HepG2 (cell line): ENCODE measurements around the gene SPIRE1. TPM values are rescaled to one million over a fixed set of nuclear protein-coding genes. Genes with fewer than 3 reads are reported as not detected.

ENCODE experiments used
- CHD4 ChIP-seq: fragments of 200-600 bp; sonication (generic); IDR thresholded peaks from 2 replicates; pipeline ENCODE4 v1.7.0; 2017; ENCODE audit warnings: mild to moderate bottlenecking, low read length, borderline replicate concordance
- ETV5 ChIP-seq: IDR thresholded peaks from 2 replicates; pipeline ENCODE4 v1.6.1; 2018; ENCODE audit warnings: missing biosample characterization, missing genetic modification reagents, inconsistent platforms, borderline replicate concordance
- FOXA3 ChIP-seq: IDR thresholded peaks from 2 replicates; pipeline ENCODE4 v1.6.1; 2016; ENCODE audit warnings: missing genetic modification reagents, missing compliant biosample characterization
- KAT7 ChIP-seq: IDR thresholded peaks from 2 replicates; pipeline ENCODE4 v1.6.1; 2018; ENCODE audit warnings: borderline replicate concordance, missing compliant biosample characterization
- MTA3 ChIP-seq: sonication (generic); formaldehyde crosslinking; IDR thresholded peaks from 2 replicates; pipeline ENCODE4 v1.4.0; 2020; ENCODE audit warnings: missing genetic modification reagents
- NONO ChIP-seq, 2 experiments: fragments of 450-650 bp in 1 of 2; sonication (generic) in 1 of 2; formaldehyde crosslinking in 1 of 2; IDR thresholded peaks in 1 of 2; conservative IDR thresholded peaks in 1 of 2; 2 replicates each; pipeline versions ENCODE4 v1.6.1 to v1.8.0; 2017 to 2022; ENCODE audit warnings: mild to moderate bottlenecking in 1 of 2, missing genetic modification reagents in 1 of 2, moderate library complexity in 1 of 2
- NR2C2 ChIP-seq: sonication (generic); formaldehyde crosslinking; IDR thresholded peaks from 2 replicates; pipeline ENCODE4 v1.4.0; 2020; ENCODE audit warnings: missing genetic modification reagents, mild to moderate bottlenecking, moderate library complexity, borderline replicate concordance
- POLR2A ChIP-seq, 2 experiments: IDR thresholded peaks; 2 replicates each; pipeline ENCODE4 v1.6.1; 2011; ENCODE audit warnings: low read depth in 2 of 2, low read length in 2 of 2, mild to moderate bottlenecking in 1 of 2, moderate library complexity in 1 of 2; ENCODE audit not compliant: insufficient read depth in 1 of 2
- SP1 ChIP-seq, 2 experiments: fragments of 450-650 bp in 1 of 2; sonication (generic) in 1 of 2; formaldehyde crosslinking in 1 of 2; IDR thresholded peaks; 2 replicates each; pipeline versions ENCODE4 v1.4.0 to v1.6.1; 2016 to 2020; ENCODE audit warnings: missing genetic modification reagents in 1 of 2
- ZFX ChIP-seq: sonication (generic); formaldehyde crosslinking; IDR thresholded peaks from 2 replicates; pipeline ENCODE4 v1.4.0; 2020; ENCODE audit warnings: mild to moderate bottlenecking, low read depth, missing genetic modification reagents, moderate library complexity
- ZNF274 ChIP-seq: sonication (generic); formaldehyde crosslinking; IDR thresholded peaks from 2 replicates; pipeline ENCODE4 v1.5.1; 2020; ENCODE audit warnings: mild to moderate bottlenecking, missing genetic modification reagents
- ZNF572 ChIP-seq: sonication (generic); formaldehyde crosslinking; IDR thresholded peaks from 2 replicates; pipeline ENCODE4 v1.5.1; 2020; ENCODE audit warnings: mild to moderate bottlenecking, missing genetic modification reagents
- ZNF644 ChIP-seq: IDR thresholded peaks from 2 replicates; pipeline ENCODE4 v1.6.1; 2016; ENCODE audit warnings: low read depth
- polyA plus RNA-seq, 8 experiments: library from polyadenylated mRNA; depleted of rRNA in 3 of 8; stranded (reverse) in 7 of 8; unstranded in 1 of 8; fragments of >200 nt; fragmentation: Illumina TruSeq in 4 of 8; extraction: Trizol in 4 of 8; gene quantifications; 2 replicates each; pipeline versions ENCODE4 v1.2.1 to v1.2.3, GENCODE V29; 2011 to 2016; ENCODE audit warnings: low read depth in 4 of 8, missing spikeins in 1 of 8, mixed read lengths in 1 of 8; ENCODE audit not compliant: insufficient read depth in 1 of 8
- total RNA-seq, 5 experiments: library from RNA; depleted of rRNA; stranded (reverse); fragments of >200 nt; fragmentation: Illumina TruSeq; extraction: Trizol; gene quantifications; 2 replicates each; pipeline ENCODE4 v1.2.3, GENCODE V29; 2016; ENCODE audit warnings: low read depth in 1 of 5
- TF ChIP-seq, protein P1 (sequence below): sonication (generic); formaldehyde crosslinking; IDR thresholded peaks from 2 replicates; pipeline ENCODE4 v1.4.0; 2020; ENCODE audit warnings: missing genetic modification reagents
- TF ChIP-seq, protein P2 (sequence below): IDR thresholded peaks from 2 replicates; pipeline ENCODE4 v1.6.1; 2016; ENCODE audit warnings: low read depth, control low read depth
- TF ChIP-seq, protein P3 (sequence below): sonication (generic); formaldehyde crosslinking; IDR thresholded peaks from 2 replicates; pipeline ENCODE4 v1.8.0; 2022; ENCODE audit warnings: mild to moderate bottlenecking, missing genetic modification reagents; ENCODE audit not compliant: insufficient replicate concordance
- TF ChIP-seq, protein P4 (sequence below): IDR thresholded peaks from 2 replicates; pipeline ENCODE4 v1.6.1; 2012; ENCODE audit warnings: inconsistent platforms
- TF ChIP-seq, protein P5 (sequence below): IDR thresholded peaks from 2 replicates; pipeline ENCODE4 v1.6.1; 2016; ENCODE audit warnings: control low read depth

Gene SPIRE1
- total and polyA plus RNA-seq, 2 of the 13 experiments (the other 11 are each of a cell fraction or from before 2014, with no cell fraction given) = 9.9 to 21.3 TPM

DNA sequence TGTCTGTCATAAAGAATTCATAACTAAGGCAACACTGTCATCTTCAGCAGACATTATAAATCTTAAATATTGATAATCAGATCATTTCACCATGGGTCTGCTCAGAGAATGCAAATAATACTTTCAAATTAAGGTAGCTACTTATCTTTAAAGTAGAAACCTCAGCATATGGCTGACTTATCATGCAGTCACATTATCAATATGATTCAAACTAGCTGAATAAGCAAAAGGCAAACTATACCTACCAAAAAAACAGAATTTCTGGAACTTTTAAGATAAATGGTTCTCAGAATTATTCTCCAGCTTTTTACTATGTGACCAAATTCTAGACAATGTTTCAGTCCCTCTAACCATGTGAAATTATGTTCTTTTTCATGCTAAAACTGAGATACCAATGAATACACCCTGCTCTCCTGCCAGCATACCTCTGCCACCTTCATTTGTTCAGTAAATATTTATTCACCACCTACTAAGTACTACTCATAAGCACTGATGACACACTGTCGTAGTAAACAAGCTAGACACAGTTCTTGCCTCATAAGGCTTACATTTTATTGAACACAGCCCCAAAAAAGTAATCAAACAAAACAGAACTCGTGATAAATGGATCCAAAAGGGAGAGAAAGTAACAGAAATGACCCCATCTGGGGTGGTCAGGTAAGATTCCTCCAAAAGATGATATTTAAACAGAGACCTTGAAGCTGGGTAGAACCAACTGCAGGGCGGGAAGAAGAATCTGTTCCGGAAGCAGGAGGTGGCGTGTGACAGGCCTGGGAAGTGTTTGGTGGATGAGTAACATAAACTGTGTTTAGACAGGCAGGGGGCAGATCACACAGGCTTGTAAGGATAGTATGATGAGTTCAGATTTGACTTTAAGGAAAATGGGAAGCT is 17.7 kb downstream of the SPIRE1 start (continued):
- TF ChIP-seq, protein P1, sequence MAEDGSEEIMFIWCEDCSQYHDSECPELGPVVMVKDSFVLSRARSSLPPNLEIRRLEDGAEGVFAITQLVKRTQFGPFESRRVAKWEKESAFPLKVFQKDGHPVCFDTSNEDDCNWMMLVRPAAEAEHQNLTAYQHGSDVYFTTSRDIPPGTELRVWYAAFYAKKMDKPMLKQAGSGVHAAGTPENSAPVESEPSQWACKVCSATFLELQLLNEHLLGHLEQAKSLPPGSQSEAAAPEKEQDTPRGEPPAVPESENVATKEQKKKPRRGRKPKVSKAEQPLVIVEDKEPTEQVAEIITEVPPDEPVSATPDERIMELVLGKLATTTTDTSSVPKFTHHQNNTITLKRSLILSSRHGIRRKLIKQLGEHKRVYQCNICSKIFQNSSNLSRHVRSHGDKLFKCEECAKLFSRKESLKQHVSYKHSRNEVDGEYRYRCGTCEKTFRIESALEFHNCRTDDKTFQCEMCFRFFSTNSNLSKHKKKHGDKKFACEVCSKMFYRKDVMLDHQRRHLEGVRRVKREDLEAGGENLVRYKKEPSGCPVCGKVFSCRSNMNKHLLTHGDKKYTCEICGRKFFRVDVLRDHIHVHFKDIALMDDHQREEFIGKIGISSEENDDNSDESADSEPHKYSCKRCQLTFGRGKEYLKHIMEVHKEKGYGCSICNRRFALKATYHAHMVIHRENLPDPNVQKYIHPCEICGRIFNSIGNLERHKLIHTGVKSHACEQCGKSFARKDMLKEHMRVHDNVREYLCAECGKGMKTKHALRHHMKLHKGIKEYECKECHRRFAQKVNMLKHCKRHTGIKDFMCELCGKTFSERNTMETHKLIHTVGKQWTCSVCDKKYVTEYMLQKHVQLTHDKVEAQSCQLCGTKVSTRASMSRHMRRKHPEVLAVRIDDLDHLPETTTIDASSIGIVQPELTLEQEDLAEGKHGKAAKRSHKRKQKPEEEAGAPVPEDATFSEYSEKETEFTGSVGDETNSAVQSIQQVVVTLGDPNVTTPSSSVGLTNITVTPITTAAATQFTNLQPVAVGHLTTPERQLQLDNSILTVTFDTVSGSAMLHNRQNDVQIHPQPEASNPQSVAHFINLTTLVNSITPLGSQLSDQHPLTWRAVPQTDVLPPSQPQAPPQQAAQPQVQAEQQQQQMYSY (CRISPR knock-in tag) = no peak
- TF ChIP-seq NR2C2 (CRISPR knock-in tag) (no peak), SP1 (IDR thresholded peaks at IDR 0.05) (no peak), SP1 (CRISPR knock-in tag; IDR thresholded peaks at IDR 0.05) (no peak), FOXA3 (CRISPR knock-in tag) (peak; percentile 71; the same call in 1 of the 2 replicates), ZNF274 (CRISPR knock-in tag) (no peak), ETV5 (peak; percentile 84; the same call in 1 of the 2 replicates), POLR2A (IDR thresholded peaks at IDR 0.05; ENCODE audit: insufficient read depth in 1 of 2, low read depth in 2 of 2, low read length in 2 of 2) (no peak), ZFX (CRISPR knock-in tag) (no peak), ZNF644 (CRISPR knock-in tag) (no peak), KAT7 (CRISPR knock-in tag) (no peak), ZNF572 (CRISPR knock-in tag) (peak; percentile 85; the same call in 1 of the 2 replicates), MTA3 (no peak), CHD4 (no peak), NONO (IDR thresholded peaks at IDR 0.05) (no peak), NONO (CRISPR knock-in tag; conservative IDR thresholded peaks at IDR 0.05) (no peak)
- TF ChIP-seq, protein P2, sequence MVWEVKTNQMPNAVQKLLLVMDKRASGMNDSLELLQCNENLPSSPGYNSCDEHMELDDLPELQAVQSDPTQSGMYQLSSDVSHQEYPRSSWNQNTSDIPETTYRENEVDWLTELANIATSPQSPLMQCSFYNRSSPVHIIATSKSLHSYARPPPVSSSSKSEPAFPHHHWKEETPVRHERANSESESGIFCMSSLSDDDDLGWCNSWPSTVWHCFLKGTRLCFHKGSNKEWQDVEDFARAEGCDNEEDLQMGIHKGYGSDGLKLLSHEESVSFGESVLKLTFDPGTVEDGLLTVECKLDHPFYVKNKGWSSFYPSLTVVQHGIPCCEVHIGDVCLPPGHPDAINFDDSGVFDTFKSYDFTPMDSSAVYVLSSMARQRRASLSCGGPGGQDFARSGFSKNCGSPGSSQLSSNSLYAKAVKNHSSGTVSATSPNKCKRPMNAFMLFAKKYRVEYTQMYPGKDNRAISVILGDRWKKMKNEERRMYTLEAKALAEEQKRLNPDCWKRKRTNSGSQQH = no peak
- TF ChIP-seq, protein P3, sequence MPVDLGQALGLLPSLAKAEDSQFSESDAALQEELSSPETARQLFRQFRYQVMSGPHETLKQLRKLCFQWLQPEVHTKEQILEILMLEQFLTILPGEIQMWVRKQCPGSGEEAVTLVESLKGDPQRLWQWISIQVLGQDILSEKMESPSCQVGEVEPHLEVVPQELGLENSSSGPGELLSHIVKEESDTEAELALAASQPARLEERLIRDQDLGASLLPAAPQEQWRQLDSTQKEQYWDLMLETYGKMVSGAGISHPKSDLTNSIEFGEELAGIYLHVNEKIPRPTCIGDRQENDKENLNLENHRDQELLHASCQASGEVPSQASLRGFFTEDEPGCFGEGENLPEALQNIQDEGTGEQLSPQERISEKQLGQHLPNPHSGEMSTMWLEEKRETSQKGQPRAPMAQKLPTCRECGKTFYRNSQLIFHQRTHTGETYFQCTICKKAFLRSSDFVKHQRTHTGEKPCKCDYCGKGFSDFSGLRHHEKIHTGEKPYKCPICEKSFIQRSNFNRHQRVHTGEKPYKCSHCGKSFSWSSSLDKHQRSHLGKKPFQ (CRISPR knock-in tag) = peak; percentile 50
- TF ChIP-seq, protein P4, sequence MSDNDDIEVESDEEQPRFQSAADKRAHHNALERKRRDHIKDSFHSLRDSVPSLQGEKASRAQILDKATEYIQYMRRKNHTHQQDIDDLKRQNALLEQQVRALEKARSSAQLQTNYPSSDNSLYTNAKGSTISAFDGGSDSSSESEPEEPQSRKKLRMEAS = peak; percentile 42; the same call in 1 of the 2 replicates
- TF ChIP-seq, protein P5, sequence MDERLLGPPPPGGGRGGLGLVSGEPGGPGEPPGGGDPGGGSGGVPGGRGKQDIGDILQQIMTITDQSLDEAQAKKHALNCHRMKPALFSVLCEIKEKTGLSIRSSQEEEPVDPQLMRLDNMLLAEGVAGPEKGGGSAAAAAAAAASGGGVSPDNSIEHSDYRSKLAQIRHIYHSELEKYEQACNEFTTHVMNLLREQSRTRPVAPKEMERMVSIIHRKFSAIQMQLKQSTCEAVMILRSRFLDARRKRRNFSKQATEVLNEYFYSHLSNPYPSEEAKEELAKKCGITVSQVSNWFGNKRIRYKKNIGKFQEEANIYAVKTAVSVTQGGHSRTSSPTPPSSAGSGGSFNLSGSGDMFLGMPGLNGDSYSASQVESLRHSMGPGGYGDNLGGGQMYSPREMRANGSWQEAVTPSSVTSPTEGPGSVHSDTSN (CRISPR knock-in tag) = no peak
